HepG2 (cell line): ENCODE measurements around the gene THAP3. TPM values are rescaled to one million over a fixed set of nuclear protein-coding genes. Genes with fewer than 3 reads are reported as not detected.

Experiments
- AGO2 ChIP-seq: fragments of 200-400 bp; formaldehyde crosslinking; optimal IDR thresholded peaks from 2 replicates; pipeline ENCODE3; 2017; ENCODE audit warnings: mild to moderate bottlenecking, low read depth, low read length, moderate library complexity
- ARID4A ChIP-seq: sonication (generic); formaldehyde crosslinking; IDR thresholded peaks from 2 replicates; pipeline ENCODE4 v1.5.0; 2020; ENCODE audit warnings: mild to moderate bottlenecking, missing genetic modification reagents, borderline replicate concordance
- CREB3 ChIP-seq: sonication (generic); formaldehyde crosslinking; IDR thresholded peaks from 2 replicates; pipeline ENCODE4 v1.5.0; 2020; ENCODE audit warnings: missing genetic modification reagents
- FOXJ3 ChIP-seq: sonication (generic); formaldehyde crosslinking; IDR thresholded peaks from 2 replicates; pipeline ENCODE4 v1.4.0; 2020; ENCODE audit warnings: missing genetic modification reagents, mild to moderate bottlenecking, borderline replicate concordance
- HNRNPK ChIP-seq: fragments of 200-400 bp; formaldehyde crosslinking; IDR thresholded peaks from 2 replicates; pipeline ENCODE4 v1.6.1; 2018; ENCODE audit warnings: low read length, low read depth, moderate library complexity, mild to moderate bottlenecking; ENCODE audit not compliant: poor library complexity, severe bottlenecking
- HNRNPLL ChIP-seq: fragments of 200-400 bp; formaldehyde crosslinking; IDR thresholded peaks from 2 replicates; pipeline ENCODE4 v1.6.1; 2017; ENCODE audit warnings: mild to moderate bottlenecking, low read depth, low read length; ENCODE audit not compliant: poor library complexity, severe bottlenecking
- NFKB2 ChIP-seq: sonication (generic); formaldehyde crosslinking; IDR thresholded peaks from 2 replicates; pipeline ENCODE4 v1.4.0; 2020; ENCODE audit warnings: missing genetic modification reagents, borderline replicate concordance
- NR0B2 ChIP-seq: sonication (generic); formaldehyde crosslinking; IDR thresholded peaks from 2 replicates; pipeline ENCODE4 v1.4.0; 2020; ENCODE audit warnings: mild to moderate bottlenecking, missing genetic modification reagents
- PHF8 ChIP-seq: sonication (generic); formaldehyde crosslinking; IDR thresholded peaks from 2 replicates; pipeline ENCODE4 v1.5.0; 2020; ENCODE audit warnings: missing genetic modification reagents
- TBL1XR1 ChIP-seq: fragments of 150-350 bp; IDR thresholded peaks from 2 replicates; pipeline ENCODE4 v1.6.1; 2014; ENCODE audit warnings: borderline replicate concordance, low read length; ENCODE audit not compliant: partially characterized antibody
- ZBTB38 ChIP-seq: sonication (generic); formaldehyde crosslinking; IDR thresholded peaks from 2 replicates; pipeline ENCODE4 v1.5.1; 2020; ENCODE audit warnings: mild to moderate bottlenecking, missing genetic modification reagents
- ZKSCAN8 ChIP-seq: IDR thresholded peaks from 2 replicates; pipeline ENCODE4 v1.6.1; 2016; ENCODE audit warnings: borderline replicate concordance, missing genetic modification reagents, missing compliant biosample characterization
- ZNF124 ChIP-seq: sonication (generic); formaldehyde crosslinking; IDR thresholded peaks from 2 replicates; pipeline ENCODE4 v1.4.0; 2020; ENCODE audit warnings: missing genetic modification reagents
- ZNF350 ChIP-seq: sonication (generic); formaldehyde crosslinking; IDR thresholded peaks from 2 replicates; pipeline ENCODE4 v1.4.0; 2020; ENCODE audit warnings: mild to moderate bottlenecking, low read depth, missing genetic modification reagents, borderline replicate concordance
- ZNF362 ChIP-seq: sonication (generic); formaldehyde crosslinking; IDR thresholded peaks from 2 replicates; pipeline ENCODE4 v1.4.0; 2020; ENCODE audit warnings: missing genetic modification reagents, mild to moderate bottlenecking, borderline replicate concordance
- ZNF749 ChIP-seq: sonication (generic); formaldehyde crosslinking; IDR thresholded peaks from 2 replicates; pipeline ENCODE4 v1.8.0; 2022; ENCODE audit warnings: mild to moderate bottlenecking, missing genetic modification reagents, moderate library complexity, borderline replicate concordance
- polyA plus RNA-seq, 8 experiments: library from polyadenylated mRNA; depleted of rRNA in 3 of 8; stranded (reverse) in 7 of 8; unstranded in 1 of 8; fragments of >200 nt; fragmentation: Illumina TruSeq in 4 of 8; extraction: Trizol in 4 of 8; gene quantifications; 2 replicates each; pipeline versions ENCODE4 v1.2.1 to v1.2.3, GENCODE V29; 2011 to 2016; ENCODE audit warnings: low read depth in 4 of 8, missing spikeins in 1 of 8, mixed read lengths in 1 of 8; ENCODE audit not compliant: insufficient read depth in 1 of 8
- total RNA-seq, 5 experiments: library from RNA; depleted of rRNA; stranded (reverse); fragments of >200 nt; fragmentation: Illumina TruSeq; extraction: Trizol; gene quantifications; 2 replicates each; pipeline ENCODE4 v1.2.3, GENCODE V29; 2016; ENCODE audit warnings: low read depth in 1 of 5

Gene THAP3
- total and polyA plus RNA-seq, 2 of the 13 experiments (the other 11 are each of a cell fraction or from before 2014, with no cell fraction given): 10.3 to 14.9 TPM

- TF ChIP-seq HNRNPK (peak; percentile 37), FOXJ3 (CRISPR knock-in tag) (no peak), PHF8 (CRISPR knock-in tag) (0 out of 2 replicates have a peak, but pooled peaks have one; percentile 9), AGO2 (peak; percentile 57), TBL1XR1 (no peak), ARID4A (CRISPR knock-in tag) (peak; percentile 30; the same call in 1 of the 2 replicates), NR0B2 (no peak), ZNF350 (CRISPR knock-in tag) (no peak), ZNF362 (no peak), ZBTB38 (CRISPR knock-in tag) (no peak), NFKB2 (CRISPR knock-in tag) (no peak), ZNF749 (CRISPR knock-in tag) (no peak), ZNF124 (CRISPR knock-in tag) (no peak), HNRNPLL (peak; percentile 27), CREB3 (CRISPR knock-in tag) (no peak), ZKSCAN8 (CRISPR knock-in tag) (no peak)
- TF ChIP-seq, all 625 proteins: peak for 7
Measured at GRCh38 chr1:6614929-6615785, 9.5 kb upstream of the THAP3 start (continued).
